SH-SY5Y (cell line): Measurements from ENCODE around the gene GGN.

Experiments used
- GATA2 ChIP-seq: IDR thresholded peaks from 2 replicates; pipeline ENCODE4 v1.6.1; 2011; ENCODE audit warnings: mild to moderate bottlenecking, low read depth, low read length
- GATA3 ChIP-seq: IDR thresholded peaks from 2 replicates; pipeline ENCODE4 v1.6.1; 2011; ENCODE audit warnings: low read depth, mild to moderate bottlenecking, low read length, moderate library complexity

DNA sequence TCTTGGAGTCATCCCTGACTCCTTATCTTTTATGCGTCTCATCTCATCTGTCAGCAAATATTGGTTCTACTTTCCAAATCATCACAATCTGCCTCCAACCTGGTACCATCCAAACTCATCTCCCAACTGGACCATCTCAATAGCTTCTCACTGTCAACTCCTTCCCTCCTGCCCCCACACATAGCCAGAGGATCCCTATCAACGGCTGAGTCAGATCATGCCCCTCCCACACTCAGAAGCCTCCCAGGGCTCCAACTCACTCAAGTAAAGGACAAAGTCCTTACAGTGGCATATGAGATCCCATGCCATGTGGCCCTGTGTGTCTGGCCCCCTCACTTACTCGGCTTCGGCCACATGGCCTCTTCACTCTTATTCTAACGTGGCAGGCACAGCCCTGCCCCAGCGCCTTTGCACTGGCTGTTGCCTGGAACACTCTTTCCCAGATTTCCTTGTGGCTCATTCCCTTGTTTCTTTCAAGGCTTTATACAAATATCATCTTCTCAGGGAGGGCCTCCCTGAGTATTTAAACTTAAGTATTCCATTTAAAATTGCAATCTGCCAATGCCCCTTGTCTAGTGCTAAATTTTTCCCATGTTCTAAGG lies 5.0 kb upstream of the GGN start:
- TF ChIP-seq GATA2 (no peak), GATA3 (no peak)
